Astrocyte (in vitro differentiated cells and primary cell): ENCODE data around the gene DNAL1.

Experiments
- CTCF ChIP-seq: IDR thresholded peaks from 2 replicates; pipeline ENCODE4 v1.5.1; 2011; ENCODE audit warnings: low read depth, mild to moderate bottlenecking, inconsistent platforms, low read length, moderate library complexity; ENCODE audit not compliant: insufficient read depth
- EZH2 ChIP-seq: IDR thresholded peaks from 2 replicates; pipeline ENCODE4 v1.6.1; 2012; ENCODE audit warnings: mild to moderate bottlenecking, low read length, inconsistent platforms; ENCODE audit not compliant: insufficient read depth

- TF ChIP-seq CTCF (peak; percentile 93), EZH2 (no peak)
Observed at GRCh38 chr14:73633116-73634010, 11.4 kb upstream of the DNAL1 start.
